Measurements from ENCODE around the gene LRRC1.

- no peak for TF ChIP-seq POLR2A (IDR thresholded peaks at IDR 0.05)
- TF ChIP-seq CTCF (IDR thresholded peaks at IDR 0.05), result no peak
Measured at GRCh38 chr6:53877151-53877550, 82.3 kb downstream of the LRRC1 start.
